ENCODE data around the gene FAM120B. TPM values are rescaled to one million over a fixed set of nuclear protein-coding genes. Genes with fewer than 3 reads are reported as not detected.

FAM120B gene
- total RNA-seq, 5 donors from 2014 or later (not counting 1 experiment from before 2014, with no cell fraction given) = 34.1 to 39.8 (median 38.0) TPM

GRCh38 chr6:170271771-170272314, 34.7 kb upstream of the FAM120B start:
- H3K9me3 ChIP-seq = no peaks in the 10 kb centered on the region
- peak overlapping the region; percentile 88 to 90 for H3K27ac Mint-ChIP-seq
- no peaks in the 10 kb centered on the region for H3K36me3 Mint-ChIP-seq
- peaks cover 5 to 39% of the 10 kb centered on the region in 2 experiments for H3K4me1 ChIP-seq (ENCODE audit: control insufficient read depth in 1 of 2, extremely low read depth in 1 of 2, insufficient read depth in 2 of 2, low read length in 2 of 2)
- ChIA-PET CTCF (no interaction called here), POLR2A (interaction anchor here in 1 of 2 donors (0.6 kb wide), 1 partner anchor 393 kb away, joined by 3 read pairs; no protein-coding TSS in a partner anchor)
- peak overlapping the region; percentile 81 to 92 (median 84) for H3K4me3 Mint-ChIP-seq
- H3K9me3 Mint-ChIP-seq = no peaks in the 10 kb centered on the region
- WGBS (ENCODE audit: insufficient coverage) = under 1% methylated on average over 32 of the region's 32 CpGs
- peak; percentile 92 to 94 (median 94) for ATAC-seq (replicated peaks in 1 of 4)
- peak overlapping the region; percentile 66 for H3K27ac ChIP-seq (ENCODE audit: low read length)
- H3K36me3 ChIP-seq (ENCODE audit: control insufficient read depth in 2 of 2, extremely low read depth in 1 of 2, insufficient read depth in 1 of 2, low read length in 1 of 2) = no peaks in the 10 kb centered on the region
- peaks cover 0 to 14% of the 10 kb centered on the region in 2 donors for H3K27me3 Mint-ChIP-seq
- peaks cover 0 to 71% of the 10 kb centered on the region in 2 experiments for H3K27me3 ChIP-seq (replicated peaks in 1 of 2; ENCODE audit: control insufficient read depth in 2 of 2, extremely low read depth in 1 of 2, insufficient read depth in 2 of 2, low read length in 1 of 2)
- peak in 34 of 35 experiments; percentile 43 to 90 (median 76) for DNase-seq
- peak overlapping the region; percentile 52 to 85 for H3K4me3 ChIP-seq (ENCODE audit: control insufficient read depth in 1 of 2, extremely low read depth in 1 of 2, low read length in 1 of 2)
- H3K4me1 Mint-ChIP-seq = peaks cover 18 to 29% (median 22%) of the 10 kb centered on the region in 3 donors

- Histone ChIP-seq H3K9me3 (no peaks in the 10 kb centered on the region), H3K27ac (ENCODE audit: low read length) (peak overlapping the region; percentile 66), H3K36me3 (ENCODE audit: control insufficient read depth in 2 of 2, extremely low read depth in 1 of 2, insufficient read depth in 1 of 2, low read length in 1 of 2) (no peaks in the 10 kb centered on the region), H3K4me3 (ENCODE audit: control insufficient read depth in 1 of 2, extremely low read depth in 1 of 2, low read length in 1 of 2) (peak overlapping the region; percentile 52 to 85), H3K4me1 (ENCODE audit: control insufficient read depth in 1 of 2, extremely low read depth in 1 of 2, insufficient read depth in 2 of 2, low read length in 2 of 2) (peaks cover 8 to 39% of the 10 kb centered on the region in 2 experiments), H3K27me3 (replicated peaks in 1 of 2; ENCODE audit: control insufficient read depth in 2 of 2, extremely low read depth in 1 of 2, insufficient read depth in 2 of 2, low read length in 1 of 2) (peaks cover 0 to 71% of the 10 kb centered on the region in 2 experiments)
- DNase-seq (no peak), ATAC-seq (replicated peaks in 1 of 4) (no peak)
- 69% methylated on average over 27 of the region's 30 CpGs for WGBS (ENCODE audit: insufficient coverage)
- ChIA-PET POLR2A (interaction anchor here in 1 of 2 donors (0.6 kb wide), 1 partner anchor 394 kb away, joined by 3 read pairs; no protein-coding TSS in a partner anchor), CTCF (no interaction called here)
- H3K4me1 Mint-ChIP-seq = peaks cover 18 to 31% (median 22%) of the 10 kb centered on the region in 3 donors
- H3K27ac Mint-ChIP-seq = peak overlapping the region; percentile 88 to 90
- peak overlapping the region; percentile 81 to 92 (median 84) for H3K4me3 Mint-ChIP-seq
- H3K27me3 Mint-ChIP-seq = peaks cover 0 to 14% of the 10 kb centered on the region in 2 donors
- no peaks in the 10 kb centered on the region for H3K9me3 Mint-ChIP-seq
- H3K36me3 Mint-ChIP-seq = no peaks in the 10 kb centered on the region
Observed at GRCh38 chr6:170272341-170273065, 34.1 kb upstream of the FAM120B start.

- DNase-seq (no peak), ATAC-seq (replicated peaks in 1 of 4) (no peak)
- H3K36me3 ChIP-seq (ENCODE audit: control insufficient read depth in 2 of 2, extremely low read depth in 1 of 2, insufficient read depth in 1 of 2, low read length in 1 of 2) = no peaks in the 10 kb centered on the region
- peaks cover 10 to 46% of the 10 kb centered on the region in 2 experiments for H3K4me1 ChIP-seq (ENCODE audit: control insufficient read depth in 1 of 2, extremely low read depth in 1 of 2, insufficient read depth in 2 of 2, low read length in 2 of 2)
- H3K27me3 ChIP-seq (replicated peaks in 1 of 2; ENCODE audit: control insufficient read depth in 2 of 2, extremely low read depth in 1 of 2, insufficient read depth in 2 of 2, low read length in 1 of 2) = peaks cover 0 to 64% of the 10 kb centered on the region in 2 experiments
- no peaks in the 10 kb centered on the region for H3K36me3 Mint-ChIP-seq
- peak overlapping the region; percentile 81 to 92 (median 84) for H3K4me3 Mint-ChIP-seq
- peaks cover 0 to 9% of the 10 kb centered on the region in 2 donors for H3K27me3 Mint-ChIP-seq
- H3K27ac ChIP-seq (ENCODE audit: low read length) = no peak overlapping the region
- no peaks in the 10 kb centered on the region for H3K9me3 ChIP-seq
- 96% methylated on average over 13 of the region's 23 CpGs for WGBS (ENCODE audit: insufficient coverage)
- POLR2A ChIA-PET = no interaction called here
- peak overlapping the region in 1 of 2 donors; percentile 36 for H3K27ac Mint-ChIP-seq
- peaks cover 23 to 38% (median 26%) of the 10 kb centered on the region in 3 donors for H3K4me1 Mint-ChIP-seq
- CTCF ChIA-PET = no interaction called here
- H3K4me3 ChIP-seq (ENCODE audit: control insufficient read depth in 1 of 2, extremely low read depth in 1 of 2, low read length in 1 of 2) = no peak overlapping the region
- no peaks in the 10 kb centered on the region for H3K9me3 Mint-ChIP-seq
Observed at GRCh38 chr6:170273191-170273590, 33.4 kb upstream of the FAM120B start.

GRCh38 chr6:170273681-170274080, 32.9 kb upstream of the FAM120B start:
- H3K27ac ChIP-seq (ENCODE audit: low read length) = no peak overlapping the region
- Mint-ChIP-seq H3K4me3 (peak overlapping the region; percentile 0 to 64 (median 44)), H3K27me3 (peaks cover 0 to 9% of the 10 kb centered on the region in 2 donors), H3K36me3 (no peaks in the 10 kb centered on the region), H3K27ac (peak overlapping the region in 1 of 2 donors; percentile 65), H3K4me1 (peaks cover 28 to 43% (median 31%) of the 10 kb centered on the region in 3 donors), H3K9me3 (no peaks in the 10 kb centered on the region)
- no peak for DNase-seq
- no peaks in the 10 kb centered on the region for H3K36me3 ChIP-seq (ENCODE audit: control insufficient read depth in 2 of 2, extremely low read depth in 1 of 2, insufficient read depth in 1 of 2, low read length in 1 of 2)
- peaks cover 0 to 59% of the 10 kb centered on the region in 2 experiments for H3K27me3 ChIP-seq (replicated peaks in 1 of 2; ENCODE audit: control insufficient read depth in 2 of 2, extremely low read depth in 1 of 2, insufficient read depth in 2 of 2, low read length in 1 of 2)
- no peaks in the 10 kb centered on the region for H3K9me3 ChIP-seq
- H3K4me3 ChIP-seq (ENCODE audit: control insufficient read depth in 1 of 2, extremely low read depth in 1 of 2, low read length in 1 of 2) = no peak overlapping the region
- 81% methylated on average over 4 of the region's 7 CpGs for WGBS (ENCODE audit: insufficient coverage)
- ChIA-PET CTCF (no interaction called here), POLR2A (no interaction called here)
- ATAC-seq (replicated peaks in 1 of 4) = no peak
- peaks cover 15 to 50% of the 10 kb centered on the region in 2 experiments for H3K4me1 ChIP-seq (ENCODE audit: control insufficient read depth in 1 of 2, extremely low read depth in 1 of 2, insufficient read depth in 2 of 2, low read length in 2 of 2)

GRCh38 chr6:170274713-170275560, 31.6 kb upstream of the FAM120B start:
- Histone ChIP-seq H3K9me3 (no peaks in the 10 kb centered on the region), H3K27ac (ENCODE audit: low read length) (no peak overlapping the region), H3K27me3 (replicated peaks in 1 of 2; ENCODE audit: control insufficient read depth in 2 of 2, extremely low read depth in 1 of 2, insufficient read depth in 2 of 2, low read length in 1 of 2) (peaks cover 0 to 55% of the 10 kb centered on the region in 2 experiments), H3K4me3 (ENCODE audit: control insufficient read depth in 1 of 2, extremely low read depth in 1 of 2, low read length in 1 of 2) (no peak overlapping the region), H3K4me1 (ENCODE audit: control insufficient read depth in 1 of 2, extremely low read depth in 1 of 2, insufficient read depth in 2 of 2, low read length in 2 of 2) (peaks cover 28 to 62% of the 10 kb centered on the region in 2 experiments), H3K36me3 (ENCODE audit: control insufficient read depth in 2 of 2, extremely low read depth in 1 of 2, insufficient read depth in 1 of 2, low read length in 1 of 2) (no peaks in the 10 kb centered on the region)
- ChIA-PET CTCF (no interaction called here), POLR2A (interaction anchor here in 1 of 2 donors (0.6 kb wide), 1 partner anchor 1444 kb away, joined by 3 read pairs; no protein-coding TSS in a partner anchor)
- DNase-seq (no peak), ATAC-seq (replicated peaks in 1 of 4) (no peak)
- no peak overlapping the region for H3K27ac Mint-ChIP-seq
- no peaks in the 10 kb centered on the region for H3K9me3 Mint-ChIP-seq
- WGBS (ENCODE audit: insufficient coverage) = 93% methylated on average over 29 of the region's 36 CpGs
- H3K27me3 Mint-ChIP-seq = peaks cover 0 to 9% of the 10 kb centered on the region in 2 donors
- no peaks in the 10 kb centered on the region for H3K36me3 Mint-ChIP-seq
- H3K4me3 Mint-ChIP-seq = no peak overlapping the region
- H3K4me1 Mint-ChIP-seq = peaks cover 40 to 55% (median 44%) of the 10 kb centered on the region in 3 donors

Measured in T-cell (primary cell).